Measurements from ENCODE around the gene PIK3CD.

The PIK3CD gene

GRCh38 chr1:9774712-9775679 lies 123.5 kb downstream of the PIK3CD start:
- DNase-seq (ENCODE audit: low spot score), result no peak

- no peak for DNase-seq (ENCODE audit: low spot score)
Observed at GRCh38 chr1:9776685-9777084, 125.2 kb downstream of the PIK3CD start.
